ENCODE results near the gene SOAT1.
"Not testable (repeated sequence)": the region's sequence is repeated elsewhere in the genome, so short reads cannot be mapped to it uniquely, and the experiment has no call there.

Gene SOAT1

DNA sequence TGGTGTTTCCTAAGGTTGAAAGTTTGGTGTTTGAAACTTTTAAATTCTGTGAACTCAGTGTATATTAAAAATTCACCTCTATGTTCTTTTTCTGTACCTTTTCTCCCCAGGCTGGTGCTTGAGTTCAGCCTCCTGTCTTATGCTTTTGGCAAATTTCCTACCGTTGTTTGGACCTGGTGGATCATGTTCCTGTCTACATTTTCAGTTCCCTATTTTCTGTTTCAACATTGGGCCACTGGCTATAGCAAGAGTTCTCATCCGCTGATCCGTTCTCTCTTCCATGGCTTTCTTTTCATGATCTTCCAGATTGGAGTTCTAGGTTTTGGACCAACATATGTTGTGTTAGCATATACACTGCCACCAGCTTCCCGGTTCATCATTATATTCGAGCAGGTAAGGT lies 47.3 kb downstream of the SOAT1 start:
- no peak overlapping the region for H3K9ac ChIP-seq (ENCODE audit: low read depth in 1 of 2, low read length in 2 of 2)
- peaks cover 21 to 29% of the 10 kb centered on the region in 2 donors for H3K36me3 ChIP-seq (ENCODE audit: control insufficient read depth in 2 of 2, insufficient read depth in 2 of 2, low read length in 2 of 2)
- H3K4me1 ChIP-seq (ENCODE audit: control insufficient read depth in 2 of 2, insufficient read depth in 2 of 2, low read length in 2 of 2), result peaks cover 0 to 3% of the 10 kb centered on the region in 2 donors
- no peak overlapping the region for H3K27ac ChIP-seq (ENCODE audit: low read depth in 2 of 2, low read length in 2 of 2)
- H3K9me3 ChIP-seq (ENCODE audit: control insufficient read depth in 2 of 2, low read length in 2 of 2), result no peaks in the 10 kb centered on the region
- H3K27me3 ChIP-seq (ENCODE audit: control insufficient read depth in 2 of 2, insufficient read depth in 2 of 2, low read length in 2 of 2), result no peaks in the 10 kb centered on the region
- H3K4me3 ChIP-seq (ENCODE audit: low read length in 2 of 2), result no peak overlapping the region

DNA sequence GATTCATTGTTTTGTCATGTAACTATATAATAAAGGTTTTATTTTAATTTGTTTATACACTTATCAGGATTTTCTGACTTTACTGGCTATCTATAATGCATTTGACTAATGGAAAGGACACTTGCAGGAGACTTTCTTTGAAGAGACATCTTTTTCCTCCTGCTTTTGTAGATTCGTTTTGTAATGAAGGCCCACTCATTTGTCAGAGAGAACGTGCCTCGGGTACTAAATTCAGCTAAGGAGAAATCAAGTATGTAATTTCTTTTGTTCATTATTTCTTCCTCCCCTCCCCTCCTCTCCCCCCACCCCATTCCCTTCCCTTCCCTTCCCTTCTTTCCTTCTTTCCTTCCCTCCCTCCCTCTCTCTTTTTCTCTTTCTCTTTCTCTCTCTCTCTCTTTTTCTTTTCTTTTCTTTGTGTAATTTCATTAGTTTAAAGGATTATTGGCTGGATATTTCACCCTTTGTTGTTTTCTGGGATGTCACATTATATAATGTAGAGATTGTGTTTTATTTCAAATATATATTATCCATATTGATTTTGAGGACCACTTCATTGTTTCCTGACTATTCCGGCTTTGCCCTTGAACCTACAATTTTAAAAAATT lies 48.4 kb downstream of the SOAT1 start:
- Histone ChIP-seq H3K4me1 (ENCODE audit: control insufficient read depth in 2 of 2, insufficient read depth in 2 of 2, low read length in 2 of 2) (peaks cover 0 to 3% of the 10 kb centered on the region in 2 donors), H3K27ac (ENCODE audit: low read depth in 2 of 2, low read length in 2 of 2) (no peak overlapping the region), H3K9ac (ENCODE audit: low read depth in 1 of 2, low read length in 2 of 2) (no peak overlapping the region), H3K9me3 (ENCODE audit: control insufficient read depth in 2 of 2, low read length in 2 of 2) (no peaks in the 10 kb centered on the region), H3K36me3 (ENCODE audit: control insufficient read depth in 2 of 2, insufficient read depth in 2 of 2, low read length in 2 of 2) (peaks cover 29 to 36% of the 10 kb centered on the region in 2 donors), H3K27me3 (ENCODE audit: control insufficient read depth in 2 of 2, insufficient read depth in 2 of 2, low read length in 2 of 2) (no peaks in the 10 kb centered on the region), H3K4me3 (ENCODE audit: low read length in 2 of 2) (no peak overlapping the region)

DNA sequence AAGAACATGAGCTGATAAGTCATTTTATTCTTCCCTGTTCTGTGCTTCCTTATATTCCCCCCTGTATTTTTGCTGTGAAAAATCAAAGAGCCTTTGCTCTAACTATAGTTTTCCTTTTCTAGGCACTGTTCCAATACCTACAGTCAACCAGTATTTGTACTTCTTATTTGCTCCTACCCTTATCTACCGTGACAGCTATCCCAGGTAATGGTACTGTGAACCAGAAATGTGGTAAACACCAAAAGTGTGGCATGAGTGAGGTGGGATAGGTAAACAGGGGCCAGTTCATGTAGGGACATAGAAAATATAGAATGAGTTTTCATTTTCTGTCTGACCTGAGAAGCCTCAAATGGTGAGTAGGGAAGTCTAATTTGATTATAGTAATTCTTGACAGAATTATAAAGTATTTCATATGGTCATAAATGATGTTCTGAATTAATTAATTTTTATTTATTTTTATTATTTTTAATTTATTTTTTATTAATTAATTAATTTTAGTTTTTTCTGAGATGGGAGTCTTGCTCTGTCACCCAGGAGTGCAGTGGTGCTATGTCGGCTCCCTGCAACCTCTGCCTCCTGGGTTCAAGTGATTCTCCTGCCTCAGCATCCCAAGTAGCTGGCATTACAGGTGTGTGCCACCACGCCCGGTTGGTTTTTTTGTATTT lies 49.3 kb downstream of the SOAT1 start:
- H3K36me3 ChIP-seq (ENCODE audit: control insufficient read depth in 2 of 2, insufficient read depth in 2 of 2, low read length in 2 of 2), result peaks cover 34 to 36% of the 10 kb centered on the region in 2 donors
- H3K9me3 ChIP-seq (ENCODE audit: control insufficient read depth in 2 of 2, low read length in 2 of 2), result no peaks in the 10 kb centered on the region
- no peaks in the 10 kb centered on the region for H3K27me3 ChIP-seq (ENCODE audit: control insufficient read depth in 2 of 2, insufficient read depth in 2 of 2, low read length in 2 of 2)
- H3K4me3 ChIP-seq (ENCODE audit: low read length in 2 of 2), result no peak overlapping the region
- H3K9ac ChIP-seq (ENCODE audit: low read depth in 1 of 2, low read length in 2 of 2), result no peak overlapping the region
- H3K4me1 ChIP-seq (ENCODE audit: control insufficient read depth in 2 of 2, insufficient read depth in 2 of 2, low read length in 2 of 2), result no peaks in the 10 kb centered on the region
- H3K27ac ChIP-seq (ENCODE audit: low read depth in 2 of 2, low read length in 2 of 2), result no peak overlapping the region

DNA sequence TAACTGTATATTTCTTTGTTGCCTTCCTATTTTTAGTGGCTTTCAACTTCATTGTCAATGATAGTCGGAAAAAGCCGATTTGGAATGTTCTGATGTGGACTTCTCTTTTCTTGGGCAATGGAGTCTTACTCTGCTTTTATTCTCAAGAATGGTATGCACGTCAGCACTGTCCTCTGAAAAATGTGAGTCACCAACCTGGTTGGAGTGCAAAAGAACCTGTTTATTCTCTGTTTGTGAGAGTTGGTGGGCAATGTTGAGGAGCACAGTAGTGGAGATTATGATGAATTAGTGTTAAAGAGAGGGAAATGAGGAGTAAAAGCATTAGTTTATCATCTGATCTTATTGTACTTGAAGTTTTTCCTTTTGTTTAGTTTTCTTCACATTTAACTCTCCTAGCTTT lies 57.7 kb downstream of the SOAT1 start:
- Histone ChIP-seq H3K27ac (ENCODE audit: low read depth in 2 of 2, low read length in 2 of 2) (no peak overlapping the region), H3K9me3 (ENCODE audit: control insufficient read depth in 2 of 2, low read length in 2 of 2) (no peaks in the 10 kb centered on the region), H3K4me3 (ENCODE audit: low read length in 2 of 2) (no peak overlapping the region), H3K36me3 (ENCODE audit: control insufficient read depth in 2 of 2, insufficient read depth in 2 of 2, low read length in 2 of 2) (peaks cover 27 to 34% of the 10 kb centered on the region in 2 donors), H3K4me1 (ENCODE audit: control insufficient read depth in 2 of 2, insufficient read depth in 2 of 2, low read length in 2 of 2) (no peaks in the 10 kb centered on the region), H3K9ac (ENCODE audit: low read depth in 1 of 2, low read length in 2 of 2) (no peak overlapping the region), H3K27me3 (ENCODE audit: control insufficient read depth in 2 of 2, insufficient read depth in 2 of 2, low read length in 2 of 2) (no peaks in the 10 kb centered on the region)

DNA sequence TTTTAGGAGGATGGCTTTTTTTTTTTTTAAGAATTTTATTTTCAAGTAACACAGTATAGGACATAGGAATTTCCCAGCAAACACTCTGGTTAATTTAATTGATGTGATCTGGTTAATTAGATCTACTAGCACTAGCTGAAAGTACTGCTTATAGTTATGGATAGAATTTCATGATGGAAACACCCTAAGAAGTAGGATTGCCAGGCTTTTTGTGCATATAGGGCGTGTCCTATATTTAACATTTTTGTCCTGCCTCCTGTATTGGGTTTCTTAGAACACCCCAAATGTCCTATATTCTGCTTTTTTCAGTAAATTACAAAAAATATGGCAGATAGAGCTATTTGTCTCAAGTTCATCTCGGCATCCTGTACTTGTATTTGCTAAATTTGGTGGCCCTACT lies 58.6 kb downstream of the SOAT1 start:
- Histone ChIP-seq H3K27me3 (ENCODE audit: control insufficient read depth in 2 of 2, insufficient read depth in 2 of 2, low read length in 2 of 2) (no peaks in the 10 kb centered on the region), H3K9me3 (ENCODE audit: control insufficient read depth in 2 of 2, low read length in 2 of 2) (no peaks in the 10 kb centered on the region), H3K9ac (ENCODE audit: low read depth in 1 of 2, low read length in 2 of 2) (no peak overlapping the region), H3K27ac (ENCODE audit: low read depth in 2 of 2, low read length in 2 of 2) (no peak overlapping the region), H3K4me1 (ENCODE audit: control insufficient read depth in 2 of 2, insufficient read depth in 2 of 2, low read length in 2 of 2) (no peaks in the 10 kb centered on the region), H3K4me3 (ENCODE audit: low read length in 2 of 2) (no peak overlapping the region), H3K36me3 (ENCODE audit: control insufficient read depth in 2 of 2, insufficient read depth in 2 of 2, low read length in 2 of 2) (peaks cover 23 to 31% of the 10 kb centered on the region in 2 donors)

DNA sequence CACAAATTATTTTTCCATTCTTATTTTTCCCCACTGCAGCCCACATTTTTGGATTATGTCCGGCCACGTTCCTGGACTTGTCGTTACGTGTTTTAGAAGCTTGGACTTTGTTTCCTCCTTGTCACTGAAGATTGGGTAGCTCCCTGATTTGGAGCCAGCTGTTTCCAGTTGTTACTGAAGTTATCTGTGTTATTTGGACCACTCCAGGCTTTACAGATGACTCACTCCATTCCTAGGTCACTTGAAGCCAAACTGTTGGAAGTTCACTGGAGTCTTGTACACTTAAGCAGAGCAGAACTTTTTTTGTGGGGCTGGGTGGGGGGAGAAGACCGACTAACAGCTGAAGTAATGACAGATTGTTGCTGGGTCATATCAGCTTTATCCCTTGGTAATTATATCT lies 59.9 kb downstream of the SOAT1 start:
- no peak overlapping the region for H3K9ac ChIP-seq (ENCODE audit: low read depth in 1 of 2, low read length in 2 of 2)
- no peak overlapping the region for H3K27ac ChIP-seq (ENCODE audit: low read depth in 2 of 2, low read length in 2 of 2)
- H3K4me1 ChIP-seq (ENCODE audit: control insufficient read depth in 2 of 2, insufficient read depth in 2 of 2, low read length in 2 of 2), result no peaks in the 10 kb centered on the region
- H3K9me3 ChIP-seq (ENCODE audit: control insufficient read depth in 2 of 2, low read length in 2 of 2), result no peaks in the 10 kb centered on the region
- H3K4me3 ChIP-seq (ENCODE audit: low read length in 2 of 2), result no peak overlapping the region
- peaks cover 11 to 28% of the 10 kb centered on the region in 2 donors for H3K36me3 ChIP-seq (ENCODE audit: control insufficient read depth in 2 of 2, insufficient read depth in 2 of 2, low read length in 2 of 2)
- H3K27me3 ChIP-seq (ENCODE audit: control insufficient read depth in 2 of 2, insufficient read depth in 2 of 2, low read length in 2 of 2), result no peaks in the 10 kb centered on the region

DNA sequence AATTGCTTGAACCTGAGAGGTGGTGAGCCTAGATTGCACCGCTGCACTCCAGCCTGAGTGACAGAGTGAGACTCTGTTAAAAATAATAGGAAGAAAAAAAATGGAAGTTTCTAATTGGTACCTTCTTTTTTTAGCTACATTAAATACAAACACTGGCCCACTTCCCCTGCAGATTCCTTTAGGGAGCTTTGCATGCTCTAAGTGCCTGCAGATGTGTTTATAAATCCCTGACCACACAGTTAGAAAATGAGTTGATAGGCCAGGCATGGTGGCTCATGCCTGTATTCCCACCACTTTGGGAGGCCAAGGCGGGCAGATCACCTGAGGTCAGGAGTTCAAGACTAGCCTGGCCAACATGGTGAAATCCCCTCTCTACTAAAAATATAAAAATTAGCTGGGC lies 68.0 kb downstream of the SOAT1 start:
- not testable (repeated sequence) for H3K36me3 ChIP-seq (ENCODE audit: control insufficient read depth in 2 of 2, insufficient read depth in 2 of 2, low read length in 2 of 2); H3K27ac ChIP-seq (ENCODE audit: low read depth in 2 of 2, low read length in 2 of 2); H3K9ac ChIP-seq (ENCODE audit: low read depth in 1 of 2, low read length in 2 of 2)

DNA sequence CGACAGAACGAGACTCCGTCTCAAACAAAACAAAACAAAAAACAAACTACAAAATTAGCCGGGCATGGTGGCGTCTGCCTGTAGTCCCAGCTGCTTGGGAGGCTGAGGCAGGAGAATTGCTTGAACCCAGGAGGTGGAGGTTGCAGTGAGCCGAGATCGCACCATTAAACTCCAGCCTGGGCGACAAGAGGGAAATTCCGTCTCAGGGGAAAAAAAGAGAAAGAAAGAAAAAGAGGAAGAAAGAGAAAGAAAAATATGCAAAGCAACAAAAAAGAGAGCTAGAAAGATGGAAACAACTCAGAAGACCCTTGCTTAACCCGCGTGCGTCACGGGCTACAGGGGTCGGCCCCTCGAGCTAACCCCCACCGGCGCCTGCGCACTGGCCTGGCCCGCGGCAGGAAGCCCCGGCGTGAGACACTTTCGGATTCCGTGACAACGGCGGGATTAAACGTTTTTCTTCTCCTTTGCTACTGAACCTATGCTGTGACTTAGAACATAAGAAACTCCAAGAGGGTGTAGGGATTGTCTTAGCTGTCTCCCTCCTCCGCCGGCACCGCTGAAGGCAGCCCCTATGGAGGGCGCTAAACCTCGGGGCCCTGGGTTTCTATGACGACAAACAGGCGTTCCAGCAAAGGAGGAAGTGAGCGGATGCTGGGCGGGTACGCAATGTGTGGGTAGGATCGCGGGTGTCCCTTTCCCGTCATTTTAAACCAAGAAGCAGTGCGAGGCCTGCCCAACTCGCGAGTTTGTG lies 71.9 kb downstream of the SOAT1 start, which contains the start of gene AXDND1:
Gene AXDND1 (plus strand): TSS at position 630 of the 751 bp plus-strand sequence. CDS start 539 bp downstream, outside the sequence.
- H3K9me3 ChIP-seq (ENCODE audit: control insufficient read depth in 2 of 2, low read length in 2 of 2), result no peaks in the 10 kb centered on the region
- no peaks in the 10 kb centered on the region for H3K27me3 ChIP-seq (ENCODE audit: control insufficient read depth in 2 of 2, insufficient read depth in 2 of 2, low read length in 2 of 2)
- no peaks in the 10 kb centered on the region for H3K36me3 ChIP-seq (ENCODE audit: control insufficient read depth in 2 of 2, insufficient read depth in 2 of 2, low read length in 2 of 2)
- peak within 1 kb of the TSS; percentile 89 to 90 for H3K4me3 ChIP-seq (ENCODE audit: low read length in 2 of 2)
- peak within 1 kb of the TSS; percentile 89 to 92 for H3K27ac ChIP-seq (ENCODE audit: low read depth in 2 of 2, low read length in 2 of 2)
- peak within 1 kb of the TSS; percentile 90 to 91 for H3K9ac ChIP-seq (ENCODE audit: low read depth in 1 of 2, low read length in 2 of 2)
- peaks cover 0 to 5% of the 10 kb centered on the region in 2 donors for H3K4me1 ChIP-seq (ENCODE audit: control insufficient read depth in 2 of 2, insufficient read depth in 2 of 2, low read length in 2 of 2)

More for the DNA sequence above, 68.0 kb downstream of the SOAT1 start:
- not testable (repeated sequence) for H3K4me1 ChIP-seq (ENCODE audit: control insufficient read depth in 2 of 2, insufficient read depth in 2 of 2, low read length in 2 of 2); H3K4me3 ChIP-seq (ENCODE audit: low read length in 2 of 2); H3K27me3 ChIP-seq (ENCODE audit: control insufficient read depth in 2 of 2, insufficient read depth in 2 of 2, low read length in 2 of 2); H3K9me3 ChIP-seq (ENCODE audit: control insufficient read depth in 2 of 2, low read length in 2 of 2)

DNA sequence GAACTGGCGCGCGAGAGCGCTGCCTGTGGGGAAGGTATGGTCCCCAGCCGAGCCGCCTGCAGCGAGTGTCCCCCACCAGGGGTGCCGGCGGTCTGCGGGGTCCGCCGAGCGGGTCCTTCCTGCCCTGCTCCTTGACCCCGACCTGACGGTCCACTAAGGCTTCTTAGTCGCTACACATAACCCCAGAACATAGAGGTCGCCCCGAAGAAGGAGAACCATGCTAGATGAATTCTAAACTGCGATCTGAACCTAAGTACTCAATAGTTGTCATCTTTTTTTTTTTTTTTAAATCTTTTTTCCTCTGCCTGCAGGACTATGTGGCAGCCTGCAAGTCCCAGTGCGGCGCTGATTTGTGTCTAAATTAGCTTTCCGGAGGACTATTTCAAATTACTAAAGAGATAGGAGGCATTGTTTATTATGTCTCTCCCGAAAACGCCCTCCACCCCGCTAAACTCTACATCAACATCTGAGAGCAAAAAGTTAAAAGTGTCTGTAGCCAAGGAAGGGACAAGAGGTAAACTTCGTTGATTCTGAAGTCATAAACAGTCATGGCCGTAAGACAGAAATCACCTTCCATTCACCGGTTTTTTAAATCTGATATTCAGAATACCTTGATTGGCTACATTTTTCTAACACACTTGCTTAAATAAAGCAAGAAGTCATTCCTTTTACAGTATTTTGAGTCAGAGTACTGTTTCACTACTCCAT lies 72.7 kb downstream of the SOAT1 start:
- H3K9ac ChIP-seq (ENCODE audit: low read depth in 1 of 2, low read length in 2 of 2), result peak overlapping the region; percentile 90 to 91
- H3K27me3 ChIP-seq (ENCODE audit: control insufficient read depth in 2 of 2, insufficient read depth in 2 of 2, low read length in 2 of 2), result no peaks in the 10 kb centered on the region
- H3K4me3 ChIP-seq (ENCODE audit: low read length in 2 of 2), result peak overlapping the region; percentile 89 to 90
- no peaks in the 10 kb centered on the region for H3K9me3 ChIP-seq (ENCODE audit: control insufficient read depth in 2 of 2, low read length in 2 of 2)
- H3K36me3 ChIP-seq (ENCODE audit: control insufficient read depth in 2 of 2, insufficient read depth in 2 of 2, low read length in 2 of 2), result no peaks in the 10 kb centered on the region
- H3K4me1 ChIP-seq (ENCODE audit: control insufficient read depth in 2 of 2, insufficient read depth in 2 of 2, low read length in 2 of 2), result peaks cover 0 to 5% of the 10 kb centered on the region in 2 donors
- peak overlapping the region; percentile 89 to 92 for H3K27ac ChIP-seq (ENCODE audit: low read depth in 2 of 2, low read length in 2 of 2)

All from mucosa of rectum (tissue), 2 donors.